GM18508 (cell line): ENCODE measurements around the gene SERPINA9.
"Not testable (repeated sequence)": the region's sequence is repeated elsewhere in the genome, so short reads cannot be mapped to it uniquely, and the experiment has no call there.

Source experiments
- ATAC-seq: cut with Tn5 transposase; IDR thresholded peaks from one replicate; pipeline ENCODE4 v1.9.1; 2021; ENCODE audit warnings: moderate number of reproducible peaks; ENCODE audit not compliant: insufficient read depth, unreplicated experiment

Gene SERPINA9

GRCh38 chr14:94476023-94476422, at the start of gene SERPINA9:
TSS of gene SERPINA9 (minus strand) at chr14:94476197. CDS start at chr14:94469840, 6,357 bp downstream.
- ATAC-seq: no peak

GRCh38 chr14:94524093-94524492, 48.1 kb upstream of the SERPINA9 start:
- no peak for ATAC-seq

GRCh38 chr14:94523265-94523664, 47.3 kb upstream of the SERPINA9 start:
- ATAC-seq: no peak

- ATAC-seq: no peak
These were observed 46.2 kb upstream of the SERPINA9 start for GRCh38 chr14:94522115-94522724.

GRCh38 chr14:94521375-94522114, 45.5 kb upstream of the SERPINA9 start:
- ATAC-seq: no peak

GRCh38 chr14:94517641-94518257, 41.8 kb upstream of the SERPINA9 start:
- no peak for ATAC-seq

- ATAC-seq: no peak
These were observed 41.2 kb upstream of the SERPINA9 start for GRCh38 chr14:94517248-94517640.

- ATAC-seq: no peak
These were observed 39.9 kb upstream of the SERPINA9 start for GRCh38 chr14:94515856-94516255.

- no peak for ATAC-seq
These were observed 39.4 kb upstream of the SERPINA9 start for GRCh38 chr14:94515426-94515825.

- ATAC-seq: no peak
These were observed 38.4 kb upstream of the SERPINA9 start for GRCh38 chr14:94514351-94514750.

GRCh38 chr14:94510481-94510880, 34.5 kb upstream of the SERPINA9 start:
- not testable (repeated sequence) for ATAC-seq

GRCh38 chr14:94509356-94509755, 33.4 kb upstream of the SERPINA9 start, which contains the start of gene SERPINA12:
TSS of gene SERPINA12 (minus strand) at chr14:94509469. CDS start at chr14:94498397, 11,072 bp downstream.
- ATAC-seq: no peak

- no peak for ATAC-seq
These were observed 29.6 kb upstream of the SERPINA9 start for GRCh38 chr14:94505641-94506040.

- no peak for ATAC-seq
These were observed 29.2 kb upstream of the SERPINA9 start for GRCh38 chr14:94505206-94505605.

GRCh38 chr14:94501588-94502516, 25.9 kb upstream of the SERPINA9 start:
- no peak for ATAC-seq

GRCh38 chr14:94500264-94500663, 24.3 kb upstream of the SERPINA9 start:
- ATAC-seq: no peak

- ATAC-seq: no peak
These were observed 23.7 kb upstream of the SERPINA9 start for GRCh38 chr14:94499673-94500072.

GRCh38 chr14:94498215-94498614, 22.2 kb upstream of the SERPINA9 start:
- no peak for ATAC-seq

GRCh38 chr14:94494085-94494484, 18.1 kb upstream of the SERPINA9 start:
- no peak for ATAC-seq

GRCh38 chr14:94491511-94491910, 15.5 kb upstream of the SERPINA9 start:
- no peak for ATAC-seq
